ENCODE data around the gene MRO. TPM values are rescaled to one million over a fixed set of nuclear protein-coding genes. Genes with fewer than 3 reads are reported as not detected.
A peak's percentile ranks its signal among the peaks of the same experiment; 100 is the strongest.

The MRO gene
- total and polyA plus RNA-seq, 2 of the 8 experiments (the other 6 are each of a cell fraction or from before 2014, with no cell fraction given): 0.65 to 1.0 TPM

DNA sequence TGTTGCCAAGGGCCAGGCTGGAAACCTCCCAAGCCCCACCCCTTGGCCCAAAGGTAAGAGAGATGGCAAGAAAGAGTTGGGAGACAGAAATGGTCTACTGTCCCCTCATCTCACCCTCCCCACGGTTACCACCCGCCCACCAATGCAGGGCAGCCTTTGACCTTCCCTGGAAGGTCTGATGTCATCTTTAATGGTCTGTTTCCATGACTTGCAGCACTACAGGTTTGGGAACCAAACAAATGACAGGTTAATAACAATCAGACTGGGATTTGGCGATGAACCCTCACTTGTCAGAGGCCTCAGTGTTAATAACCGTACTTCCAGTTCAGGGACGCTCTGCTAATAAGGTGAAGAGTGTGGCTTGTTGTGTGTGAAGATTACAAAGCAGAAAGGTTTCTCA lies 70.4 kb downstream of the MRO start:
- Histone ChIP-seq H3K23ac (ENCODE audit: insufficient read length) (no peak overlapping the region), H2BK12ac (ENCODE audit: low read depth, low read length) (no peak overlapping the region), H3K4me3 (ENCODE audit: extremely low read depth in 1 of 4, insufficient read depth in 2 of 4, low read depth in 3 of 4, low read length in 4 of 4) (no peak overlapping the region), H3K14ac (ENCODE audit: insufficient read length) (no peak overlapping the region), H3K56ac (replicated peaks; ENCODE audit: insufficient read length, low read depth, low read length) (no peak overlapping the region), H3K79me2 (ENCODE audit: control insufficient read depth in 1 of 2, insufficient read depth in 2 of 2, low read length in 2 of 2) (no peaks in the 10 kb centered on the region), H3K18ac (ENCODE audit: extremely low read depth, low read length) (no peak overlapping the region), H3K9me3 (ENCODE audit: insufficient read depth in 2 of 2, low read depth in 1 of 2, low read length in 1 of 2) (0 out of 4 replicates have a peak, but pooled peaks cover 0 to 5% of the 10 kb centered on the region in 2 experiments), H3K79me1 (ENCODE audit: low read depth, low read length) (no peaks in the 10 kb centered on the region), H4K20me1 (replicated peaks in 1 of 2; ENCODE audit: control insufficient read depth in 1 of 2, insufficient read depth in 2 of 2, low read length in 2 of 2) (no peaks in the 10 kb centered on the region), H2BK15ac (ENCODE audit: low read length) (no peak overlapping the region), H2AFZ (ENCODE audit: low read length) (0 out of 2 replicates have a peak overlapping the region, but pooled peaks have one; percentile 26), H3K9ac (replicated peaks in 1 of 4; ENCODE audit: extremely low read depth in 1 of 4, low read depth in 3 of 4, low read length in 3 of 4) (no peak overlapping the region), H3K4me2 (ENCODE audit: insufficient read depth in 1 of 2, low read depth in 2 of 2, low read length in 2 of 2) (peak overlapping the region in 1 of 2 experiments; percentile 53; a peak in 1 of 4 replicates), H3K4ac (replicated peaks; ENCODE audit: insufficient read length, low read depth, low read length) (peak overlapping the region; percentile 48), H3K36me3 (ENCODE audit: control insufficient read depth in 2 of 4, insufficient read depth in 4 of 4, low read length in 3 of 4) (no peaks in the 10 kb centered on the region; a peak in 1 of 8 replicates), H2BK5ac (ENCODE audit: low read depth, low read length) (no peak overlapping the region), H4K91ac (replicated peaks; ENCODE audit: insufficient read length, low read length) (no peak overlapping the region), H2BK20ac (ENCODE audit: low read length) (no peak overlapping the region), H2BK120ac (replicated peaks; ENCODE audit: low read depth, low read length) (no peak overlapping the region), H4K5ac (ENCODE audit: insufficient read length, low read depth, low read length) (no peak overlapping the region), H3K4me1 (replicated peaks in 1 of 4; ENCODE audit: control insufficient read depth in 3 of 4, insufficient read depth in 4 of 4, low read length in 3 of 4) (peaks cover 3 to 18% (median 12%) of the 10 kb centered on the region in 4 experiments; a peak in 5 of 7 replicates), H3K27ac (ENCODE audit: low read depth, low read length) (no peak overlapping the region), H2AK5ac (ENCODE audit: low read depth, low read length) (no peak overlapping the region; the same call in 1 of the 2 replicates), H3K23me2 (ENCODE audit: low read depth, low read length) (no peaks in the 10 kb centered on the region), H3K27me3 (replicated peaks in 1 of 4; ENCODE audit: control insufficient read depth in 3 of 4, extremely low read depth in 1 of 4, insufficient read depth in 3 of 4, low read length in 3 of 4) (no peaks in the 10 kb centered on the region), H4K8ac (ENCODE audit: extremely low read depth, insufficient read depth, low read length) (no peak overlapping the region)
- no peak for DNase-seq (ENCODE audit: low read depth in 1 of 2, low spot score in 2 of 2)
- ChIA-PET CTCF (ENCODE audit: partially characterized antibody) (interaction anchor here (1.2 kb wide), 1 partner anchor 162 kb away, joined by 3 read pairs; no protein-coding TSS in a partner anchor), POLR2A (ENCODE audit: partially characterized antibody) (no interaction called here)
- 91% methylated on average over 5 of the region's 5 CpGs; no CpG with 5 or more reads in 1 of the 2 experiments for WGBS, 2 experiments (ENCODE audit: extremely low coverage in 1 of 2, insufficient coverage in 1 of 2, insufficient read length in 1 of 2, insufficient replicate concordance in 2 of 2, low coverage in 1 of 2, low lambda C conversion rate in 2 of 2, missing lambda C conversion rate in 1 of 2)
- no peak for TF ChIP-seq POLR2A (IDR thresholded peaks at IDR 0.05; ENCODE audit: control extremely low read depth in 1 of 2, low read depth in 2 of 2, low read length in 2 of 2)
- no peak for TF ChIP-seq GTF2F1 (IDR thresholded peaks at IDR 0.05; ENCODE audit: borderline replicate concordance, low read depth, low read length)
- FAIRE-seq: no peak
